Lung (tissue), 12 donors: ENCODE measurements around the gene RASL12. TPM values are rescaled to one million over a fixed set of nuclear protein-coding genes. Genes with fewer than 3 reads are reported as not detected.
A peak's percentile ranks its signal among the peaks of the same experiment; 100 is the strongest.

Experiments
- ATAC-seq: fragments of 200-7000 bp; cut with Tn5 transposase; one replicate; pipeline ENCODE4 v1.9.1; 2020; ENCODE audit warnings: moderate number of reproducible peaks; ENCODE audit not compliant: insufficient read depth, low FRiP score
- DNase-seq, 3 donors: peaks; one replicate each; pipeline ENCODE4 v3.0.0-alpha.2; 2013 to 2017
- H3K27ac ChIP-seq, 2 donors: one replicate each; pipeline ENCODE4 v1.5.1; 2013; ENCODE audit warnings: mild to moderate bottlenecking in 2 of 2, moderate library complexity in 2 of 2, control low read depth in 1 of 2, inconsistent platforms in 1 of 2, low read depth in 1 of 2, low read length in 1 of 2
- H3K27me3 ChIP-seq, 3 donors: one replicate each; pipeline ENCODE4 v1.5.1; 2013; ENCODE audit warnings: low read length in 2 of 3; ENCODE audit not compliant: control insufficient read depth in 3 of 3, insufficient read depth in 3 of 3
- H3K36me3 ChIP-seq, 4 donors: one replicate each; pipeline ENCODE4 v1.5.1; 2013; ENCODE audit warnings: low read length in 4 of 4, mild to moderate bottlenecking in 1 of 4, moderate library complexity in 1 of 4; ENCODE audit not compliant: control insufficient read depth in 4 of 4, insufficient read depth in 4 of 4
- H3K4me1 ChIP-seq, 5 donors: one replicate each; pipeline ENCODE4 v1.5.1; 2013; ENCODE audit warnings: low read length in 5 of 5, mild to moderate bottlenecking in 2 of 5, moderate library complexity in 1 of 5; ENCODE audit not compliant: control insufficient read depth in 5 of 5, insufficient read depth in 5 of 5
- H3K4me3 ChIP-seq: one replicate; pipeline ENCODE4 v1.5.1; 2013; ENCODE audit warnings: mild to moderate bottlenecking, control low read depth, moderate library complexity
- H3K9ac ChIP-seq, 2 donors: one replicate each; pipeline ENCODE4 v1.5.1; 2013; ENCODE audit warnings: low read length in 2 of 2, control low read depth in 1 of 2; ENCODE audit not compliant: insufficient read depth in 1 of 2
- H3K9me3 ChIP-seq, 4 donors: one replicate each; pipeline ENCODE4 v1.5.1; 2013; ENCODE audit warnings: low read length in 3 of 4, mild to moderate bottlenecking in 1 of 4, moderate library complexity in 1 of 4; ENCODE audit not compliant: control insufficient read depth in 4 of 4, insufficient read depth in 3 of 4
- CTCF ChIP-seq: IDR thresholded peaks from 2 replicates; pipeline ENCODE4 v1.5.1; 2012; ENCODE audit warnings: mild to moderate bottlenecking; ENCODE audit errors: control extremely low read depth, extremely low read depth
- WGBS, 2 donors: extraction: QIAGEN DNeasy Blood & Tissue Kit; methylation state at CpG; one replicate each; pipeline ENCODE4 v1.1.7; 2013; 5-methylcytosine and 5-hydroxymethylcytosine counted together
- polyA plus RNA-seq, 2 donors: library from polyadenylated mRNA; stranded (reverse); fragments of 200-250 nt; gene quantifications; one replicate each; pipeline ENCODE4 v1.2.1, GENCODE V29; 2013
- total RNA-seq, 2 donors: library from RNA; depleted of rRNA in 1 of 2; stranded (reverse); fragments of >200 nt in 1 of 2; gene quantifications; one replicate each; pipeline ENCODE4 v1.2.1, GENCODE V29; 2014 to 2021
- donor health status: control.
- donor health status: control.
- donor health status: Bipolar disorder and iron deficiency.
- donor health status: healthy.
- donor health status: DM: yes; HTN: yes; CAD: no.

The RASL12 gene
- total and polyA plus RNA-seq, 4 donors: 13.8 to 75.7 (median 23.2) TPM

GRCh38 chr15:65040461-65040860, 27.3 kb downstream of the RASL12 start:
- no peak for TF ChIP-seq CTCF
- DNase-seq: no peak
- Histone ChIP-seq H3K4me3 (no peak overlapping the region), H3K27me3 (no peaks in the 10 kb centered on the region), H3K9ac (no peak overlapping the region), H3K9me3 (no peaks in the 10 kb centered on the region), H3K4me1 (peaks cover 0 to 26% (median 13%) of the 10 kb centered on the region in 5 donors), H3K27ac (no peak overlapping the region), H3K36me3 (no peaks in the 10 kb centered on the region)
- WGBS, 2 donors: 91 to 94% methylated on average over 6 of the region's 6 CpGs
- ATAC-seq: no peak

GRCh38 chr15:65038836-65039235, 29.0 kb downstream of the RASL12 start:
- Histone ChIP-seq H3K4me3 (no peak overlapping the region), H3K36me3 (no peaks in the 10 kb centered on the region), H3K4me1 (peaks cover 0 to 21% (median 6%) of the 10 kb centered on the region in 5 donors), H3K9ac (peak overlapping the region in 1 of 2 donors; percentile 47), H3K27me3 (no peaks in the 10 kb centered on the region), H3K27ac (no peak overlapping the region), H3K9me3 (no peaks in the 10 kb centered on the region)
- ATAC-seq (no peak), DNase-seq (no peak)
- WGBS, 2 donors: 76 to 90% methylated on average over 5 of the region's 5 CpGs
- TF ChIP-seq CTCF: no peak

GRCh38 chr15:65038428-65038827, 29.4 kb downstream of the RASL12 start:
- Histone ChIP-seq H3K36me3 (no peaks in the 10 kb centered on the region), H3K27ac (no peak overlapping the region), H3K9ac (peak overlapping the region in 1 of 2 donors; percentile 47), H3K9me3 (no peaks in the 10 kb centered on the region), H3K4me1 (peaks cover 0 to 25% (median 7%) of the 10 kb centered on the region in 5 donors), H3K4me3 (no peak overlapping the region), H3K27me3 (no peaks in the 10 kb centered on the region)
- TF ChIP-seq CTCF: no peak
- DNase-seq: no peak
- no peak for ATAC-seq
- 92 to 93% methylated on average over 3 of the region's 3 CpGs for WGBS, 2 donors

- no peak overlapping the region for H3K4me3 ChIP-seq
- ATAC-seq: no peak
- no peak overlapping the region for H3K27ac ChIP-seq
- no peaks in the 10 kb centered on the region for H3K27me3 ChIP-seq
- DNase-seq: no peak
- no peaks in the 10 kb centered on the region for H3K36me3 ChIP-seq
- no peak overlapping the region for H3K9ac ChIP-seq
- H3K4me1 ChIP-seq: peaks cover 0 to 36% (median 14%) of the 10 kb centered on the region in 5 donors
- H3K9me3 ChIP-seq: no peaks in the 10 kb centered on the region
- 77 to 81% methylated on average over 1 of the region's 1 CpG for WGBS, 2 donors
- TF ChIP-seq CTCF: no peak
Observed at GRCh38 chr15:65037309-65037708, 30.5 kb downstream of the RASL12 start.
